IPS-NIHi11 (cell line): Measurements from ENCODE around the gene BCHE.
A peak's percentile ranks its signal among the peaks of the same experiment; 100 is the strongest.

Experiments
- DNase-seq: peaks from one replicate; pipeline ENCODE4 v3.0.0; 2012; ENCODE audit warnings: mixed read lengths, low spot score

Gene BCHE

GRCh38 chr3:165837058-165837525, at the start of gene BCHE:
TSS of gene BCHE (minus strand) at chr3:165837423. CDS start at chr3:165831033, 6,390 bp downstream.
- DNase-seq, result peak; percentile 21

GRCh38 chr3:165885558-165886270, 48.5 kb upstream of the BCHE start:
- DNase-seq, result no peak

DNA sequence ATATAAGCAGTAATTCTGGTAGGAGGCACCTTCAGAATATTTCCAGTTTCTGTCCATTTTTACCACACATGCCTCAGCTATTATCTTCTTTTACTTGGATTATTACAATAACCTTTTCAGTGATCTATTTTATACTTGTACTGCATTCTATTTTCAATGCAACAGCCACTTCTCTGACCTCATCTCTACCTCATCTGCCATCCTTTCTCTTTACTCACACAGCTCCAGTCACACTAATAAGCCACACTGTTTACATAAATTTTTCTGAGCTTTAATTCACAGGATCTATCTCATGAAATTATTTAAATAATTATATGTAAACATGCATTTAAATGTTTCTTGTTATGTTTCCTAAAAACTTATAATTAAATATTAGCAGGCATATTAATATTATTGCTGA, 47.3 kb upstream of the BCHE start:
- DNase-seq, result no peak

- no peak for DNase-seq
These were observed 46.7 kb upstream of the BCHE start for GRCh38 chr3:165883863-165884478.

GRCh38 chr3:165883117-165883516, 45.9 kb upstream of the BCHE start:
- no peak for DNase-seq

GRCh38 chr3:165875644-165876043, 38.4 kb upstream of the BCHE start:
- DNase-seq, result no peak

- no peak for DNase-seq
These were observed 37.7 kb upstream of the BCHE start for GRCh38 chr3:165874663-165875489.

DNA sequence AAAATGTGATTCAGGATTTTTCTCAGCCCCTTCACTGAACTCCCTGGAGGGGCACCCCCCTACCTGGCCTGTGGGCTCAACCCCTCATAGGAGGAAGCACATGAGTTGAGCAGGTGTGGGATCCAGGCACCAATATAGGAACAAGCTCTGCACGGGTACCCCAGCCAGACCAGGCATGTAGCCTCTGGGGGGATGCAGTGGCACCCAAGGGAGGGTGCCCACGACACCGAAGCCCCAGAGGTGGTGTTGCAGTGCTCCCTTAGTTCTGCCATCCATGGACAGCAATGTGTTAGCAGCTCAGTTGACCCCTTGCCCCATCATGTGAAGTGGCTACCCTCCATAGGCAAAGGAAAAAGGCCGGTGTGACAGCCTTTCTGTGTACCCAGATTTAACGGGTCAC, 30.9 kb upstream of the BCHE start:
- DNase-seq, result no peak

- no peak for DNase-seq
These were observed 21.8 kb upstream of the BCHE start for GRCh38 chr3:165859061-165859460.

GRCh38 chr3:165855581-165855980, 18.4 kb upstream of the BCHE start:
- no peak for DNase-seq

GRCh38 chr3:165854696-165855095, 17.5 kb upstream of the BCHE start:
- peak; percentile 18 for DNase-seq

DNA sequence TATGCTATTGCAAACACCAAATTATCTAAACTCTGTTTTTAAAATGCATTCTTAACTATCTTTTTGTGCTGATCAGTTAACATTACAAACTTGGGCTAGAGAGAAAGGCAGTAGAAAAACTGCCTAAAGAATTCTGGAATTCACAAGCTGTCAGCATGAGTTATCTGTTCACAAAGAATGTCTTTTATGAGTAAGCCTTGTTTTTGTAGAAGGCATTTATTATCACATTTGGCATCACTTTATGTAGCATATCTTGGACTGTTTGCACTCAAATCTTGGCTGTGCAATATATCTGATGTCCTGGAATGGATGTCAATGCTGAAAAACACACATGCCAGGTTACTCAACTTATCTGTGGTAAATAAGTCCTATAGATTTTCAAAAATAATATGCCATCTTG, 15.5 kb upstream of the BCHE start:
- no peak for DNase-seq

GRCh38 chr3:165852191-165852590, 15.0 kb upstream of the BCHE start:
- DNase-seq, result no peak

GRCh38 chr3:165846056-165846455, 8.8 kb upstream of the BCHE start:
- no peak for DNase-seq

DNA sequence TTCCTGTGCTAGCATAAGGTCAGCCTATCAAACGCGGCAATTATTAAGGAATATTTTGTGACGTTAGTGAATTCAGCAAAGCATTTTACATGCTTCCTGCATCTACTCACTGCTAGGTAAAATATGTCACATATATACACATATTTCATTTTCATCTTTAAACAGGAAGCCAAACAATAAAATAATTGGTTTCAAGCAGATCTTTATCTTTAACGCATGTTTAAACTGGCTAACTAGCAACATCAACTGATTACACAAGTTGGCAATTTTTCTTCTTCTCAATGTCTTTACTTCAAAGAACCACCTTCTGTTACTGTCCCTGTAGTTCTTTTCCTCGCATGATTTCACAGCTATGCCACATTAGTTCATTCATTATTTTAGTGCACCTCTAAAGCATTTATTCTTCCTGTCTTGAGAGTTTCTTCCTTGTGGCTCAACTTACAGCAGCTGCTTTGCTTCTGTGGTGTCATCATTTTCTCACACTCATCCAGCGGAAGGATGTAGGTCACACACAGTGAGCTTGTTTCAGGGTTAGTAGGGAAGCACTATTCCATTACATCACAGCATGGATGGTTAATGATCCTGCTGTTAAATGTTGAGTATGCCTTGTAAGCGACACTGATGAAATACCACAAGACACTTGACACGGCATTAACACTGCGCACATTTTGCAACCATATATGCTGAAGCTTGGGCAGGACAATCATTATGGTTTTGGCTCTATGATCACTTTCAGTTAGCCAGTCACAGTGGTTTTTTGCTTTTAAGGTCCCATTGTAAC, 2.3 kb upstream of the BCHE start:
- DNase-seq, result peak; percentile 9

GRCh38 chr3:165837801-165838200, 578 bp upstream of the BCHE start:
- no peak for DNase-seq

DNA sequence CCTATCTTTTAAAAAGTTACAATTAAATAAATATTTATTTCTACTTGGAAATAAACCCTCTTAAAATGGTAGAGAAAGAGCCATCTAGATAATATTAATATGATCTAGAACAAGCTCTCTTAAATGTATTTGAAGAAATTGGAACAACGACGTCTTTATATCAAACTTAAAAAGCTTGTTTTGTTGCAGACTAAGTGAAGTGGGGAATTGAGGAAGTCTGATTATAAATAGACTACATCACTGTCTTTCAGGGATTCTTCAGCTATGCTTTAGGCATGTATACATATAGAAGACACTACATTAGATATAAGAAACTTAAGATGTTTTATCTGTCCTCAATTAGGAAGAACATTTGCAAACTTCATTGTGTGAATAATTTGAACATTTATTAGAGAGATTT, 1.8 kb downstream of the BCHE start:
- DNase-seq, result no peak

DNA sequence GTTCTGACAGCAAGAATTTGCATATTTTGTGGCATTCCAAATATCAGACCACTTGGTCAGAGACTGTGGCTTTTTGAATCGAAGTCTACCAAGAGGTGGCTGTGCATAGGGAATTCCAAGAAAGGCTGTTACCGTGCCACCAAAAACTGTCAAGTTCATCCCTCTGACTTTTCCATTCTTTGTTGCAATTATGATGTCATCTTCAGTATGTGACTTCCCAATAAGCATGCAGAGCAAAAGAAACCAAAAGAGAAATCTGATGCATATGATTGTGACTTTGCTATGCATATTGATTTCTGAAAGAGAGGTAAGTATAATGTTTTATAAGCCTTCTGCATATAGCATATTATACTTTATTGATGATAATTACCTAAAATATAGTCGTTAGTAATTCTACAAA, 6.5 kb downstream of the BCHE start:
- DNase-seq, result no peak

DNA sequence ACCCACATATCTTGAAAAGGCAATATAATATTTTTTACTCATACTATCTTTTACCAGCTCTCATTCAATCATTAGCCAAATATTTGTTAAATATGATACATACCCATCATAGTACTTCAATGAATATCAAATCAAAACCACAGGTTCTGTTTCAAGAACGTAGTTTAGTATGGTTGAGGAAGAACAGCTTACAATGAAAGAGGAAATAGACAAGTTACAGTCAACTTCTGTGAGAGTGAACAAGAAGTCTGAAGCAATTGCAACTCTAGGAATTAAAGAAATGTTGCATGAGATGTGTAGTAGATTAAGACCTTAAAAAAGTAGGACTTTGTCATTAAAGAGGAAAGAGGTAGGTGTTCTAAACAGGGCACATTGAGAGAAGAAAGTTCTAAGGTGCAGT, 9.3 kb downstream of the BCHE start:
- DNase-seq, result no peak

DNA sequence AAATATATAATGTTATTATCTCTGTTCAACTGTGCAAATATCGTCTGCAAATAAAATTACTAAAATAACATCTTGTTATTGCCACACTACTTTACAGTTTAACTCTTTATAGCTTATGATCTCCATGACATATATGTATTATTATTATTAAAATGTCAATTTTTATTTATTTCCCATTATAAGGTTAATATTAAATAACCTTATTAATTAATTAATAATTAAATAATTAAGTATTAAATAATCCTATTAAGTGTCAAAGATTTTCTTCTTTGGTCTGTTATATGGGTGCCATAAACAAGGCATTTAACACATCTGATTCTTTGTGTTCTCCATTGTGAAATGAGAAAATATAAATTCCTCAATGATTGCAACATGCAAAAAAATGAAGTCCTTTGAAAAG, 10.0 kb downstream of the BCHE start:
- no peak for DNase-seq

- DNase-seq, result no peak
These were observed 16.5 kb downstream of the BCHE start for GRCh38 chr3:165820671-165821123.

- DNase-seq, result no peak
These were observed 20.0 kb downstream of the BCHE start for GRCh38 chr3:165817160-165817709.
